ENCODE data around the gene ERICH4.
"Not testable (repeated sequence)": the region's sequence is repeated elsewhere in the genome, so short reads cannot be mapped to it uniquely, and the experiment has no call there.

The ERICH4 gene

DNA sequence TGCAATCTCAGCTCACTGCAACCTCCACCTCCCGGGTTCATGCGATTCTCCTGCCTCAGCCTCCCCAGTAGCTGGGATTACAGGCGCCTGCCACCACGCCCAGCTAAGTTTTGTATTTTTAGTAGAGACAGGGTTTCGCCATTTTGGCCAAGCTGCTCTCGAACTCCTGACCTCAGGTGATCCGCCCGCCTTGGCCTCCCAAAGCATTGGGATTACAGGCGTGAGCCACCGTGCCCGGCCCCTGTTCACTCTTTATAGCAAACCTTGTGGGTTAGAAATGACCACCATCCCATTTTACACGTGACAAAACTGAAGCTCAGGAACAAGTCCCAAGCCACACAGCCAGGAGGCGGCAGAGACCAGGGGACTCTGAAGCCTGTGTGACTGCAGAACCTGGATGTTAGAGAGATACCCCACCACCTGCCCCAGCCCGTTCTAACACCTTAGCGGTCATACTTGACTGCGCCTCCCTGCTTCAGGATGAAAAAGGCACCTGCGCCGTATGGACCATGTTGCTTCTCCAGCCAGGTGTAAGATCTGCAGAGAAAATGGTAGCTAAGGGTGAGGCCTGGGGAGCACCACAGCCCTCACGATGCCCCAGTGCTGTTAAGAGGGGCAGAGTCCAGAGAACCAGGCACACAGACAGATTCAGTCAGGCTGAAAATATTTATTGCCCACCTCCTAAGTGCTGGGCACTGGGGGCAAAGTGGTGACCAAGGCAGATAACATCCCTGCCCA lies 6.9 kb upstream of the ERICH4 start:
- no peak for DNase-seq

DNA sequence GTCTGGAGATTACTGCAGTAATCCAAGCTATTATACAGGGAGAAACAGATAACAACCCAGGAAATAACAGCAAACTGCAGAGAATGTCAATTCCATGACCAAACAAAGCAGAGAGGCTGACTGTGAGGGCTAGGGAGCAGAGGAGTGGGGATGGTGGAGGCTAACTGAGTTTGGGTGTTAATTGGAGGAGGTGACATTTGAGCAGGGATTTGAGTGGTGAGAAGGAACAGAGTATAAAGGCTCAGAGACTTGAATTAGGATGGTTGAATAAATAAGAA lies 6.3 kb upstream of the ERICH4 start:
- no peak for DNase-seq

DNA sequence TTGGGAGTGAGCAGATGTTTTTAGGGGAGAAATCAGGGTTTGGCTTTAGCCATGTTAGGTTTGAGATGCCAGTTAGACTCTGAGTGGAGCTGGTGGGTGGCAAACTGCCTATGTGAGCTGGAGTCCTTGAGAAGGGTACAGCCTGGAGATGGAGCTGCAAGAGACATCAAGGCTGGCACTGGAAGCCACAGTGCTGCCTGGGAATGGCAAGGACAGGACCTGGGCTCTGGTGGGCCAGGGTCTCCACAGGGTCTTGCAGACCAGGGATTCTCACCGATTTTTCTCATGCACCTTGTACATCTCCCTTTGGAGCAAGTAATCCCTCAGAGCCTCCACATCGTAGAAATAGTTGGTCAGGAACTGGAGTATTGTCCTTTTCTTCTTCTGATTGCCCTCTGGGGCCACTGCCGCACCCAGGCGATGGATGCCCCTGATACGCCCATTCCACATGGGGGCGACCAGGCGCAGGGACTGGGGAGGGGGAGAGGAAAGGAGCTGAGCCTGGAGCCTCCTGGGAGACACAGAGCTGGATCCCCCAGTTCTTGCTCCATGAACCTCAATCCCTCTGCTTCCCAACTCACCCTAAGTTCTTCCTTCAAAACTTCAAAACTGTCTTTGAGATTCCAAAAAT lies 4.9 kb upstream of the ERICH4 start:
- no peak for DNase-seq

DNA sequence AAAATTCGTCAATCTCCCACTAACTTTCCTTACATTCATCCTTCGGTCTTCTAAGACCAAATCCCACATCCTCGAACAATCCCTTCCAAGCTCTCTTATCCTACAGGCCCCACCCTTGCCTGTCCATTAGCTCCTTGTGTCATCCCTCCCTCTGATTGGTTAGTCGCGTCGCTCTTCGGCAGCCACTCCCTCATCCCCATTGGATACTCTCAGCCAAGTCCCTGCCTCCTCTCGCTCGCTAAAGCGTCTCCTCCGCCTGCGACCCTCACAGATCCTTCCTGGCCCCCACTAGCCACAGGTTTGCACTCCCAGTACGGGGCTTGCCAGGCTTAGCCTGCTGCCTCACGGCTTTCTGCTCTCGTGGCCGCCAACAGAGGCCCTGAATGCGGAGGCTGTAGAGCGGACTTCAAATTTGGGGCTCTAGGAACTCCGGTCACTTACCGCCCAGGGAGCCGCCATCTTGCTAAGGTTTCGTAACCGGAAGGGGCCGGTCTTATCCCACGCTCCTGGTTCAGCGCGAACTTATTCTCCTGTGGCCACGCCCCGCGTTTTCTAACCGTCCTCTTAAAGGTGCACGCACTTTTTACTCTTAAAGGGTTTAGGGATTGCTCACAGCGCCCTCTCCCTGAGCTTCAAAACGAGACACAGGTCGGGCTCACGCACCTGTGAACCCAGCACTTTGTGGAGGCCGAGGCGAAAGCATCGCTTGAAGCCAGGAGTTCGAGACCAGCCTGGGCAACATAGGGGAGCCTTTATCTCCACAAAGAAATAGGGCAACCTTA lies 3.3 kb upstream of the ERICH4 start, which contains the start of gene DMAC2:
Gene DMAC2, minus strand, starts transcription at position 472 of the 782 bp plus-strand sequence. Its CDS starts 13 bp downstream, at position 459.
- peak; percentile 98 for DNase-seq

DNA sequence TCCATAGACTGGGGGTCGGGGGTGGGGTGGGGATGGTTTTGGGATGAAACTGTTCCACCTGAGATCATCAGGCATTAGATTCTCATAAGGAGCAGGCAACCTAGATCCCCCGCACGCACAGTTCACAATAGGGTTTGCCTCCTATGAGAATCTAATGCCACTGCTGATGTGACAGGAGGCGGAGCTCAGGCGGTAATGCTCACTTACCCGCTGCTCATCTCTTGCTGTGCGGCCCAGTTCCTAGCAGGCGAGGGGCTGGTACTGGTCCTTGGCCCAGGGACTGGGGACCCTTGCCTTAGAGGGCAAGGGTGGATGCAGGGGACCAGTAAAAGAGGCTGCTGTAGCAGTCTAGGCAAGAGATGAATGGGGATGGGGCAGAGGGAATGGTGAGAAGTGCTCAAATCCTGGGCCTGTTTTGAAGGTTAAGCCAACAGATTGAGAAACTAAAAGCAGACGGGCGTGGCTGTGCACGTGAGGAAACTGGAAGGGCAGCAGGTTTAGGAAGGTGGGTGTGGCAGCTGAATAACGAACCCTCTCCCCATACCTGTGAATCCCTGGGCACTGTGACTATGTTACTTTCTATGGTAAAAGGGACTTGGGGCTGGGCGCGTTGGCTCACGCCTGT lies 1.5 kb upstream of the ERICH4 start:
- DNase-seq = no peak

DNA sequence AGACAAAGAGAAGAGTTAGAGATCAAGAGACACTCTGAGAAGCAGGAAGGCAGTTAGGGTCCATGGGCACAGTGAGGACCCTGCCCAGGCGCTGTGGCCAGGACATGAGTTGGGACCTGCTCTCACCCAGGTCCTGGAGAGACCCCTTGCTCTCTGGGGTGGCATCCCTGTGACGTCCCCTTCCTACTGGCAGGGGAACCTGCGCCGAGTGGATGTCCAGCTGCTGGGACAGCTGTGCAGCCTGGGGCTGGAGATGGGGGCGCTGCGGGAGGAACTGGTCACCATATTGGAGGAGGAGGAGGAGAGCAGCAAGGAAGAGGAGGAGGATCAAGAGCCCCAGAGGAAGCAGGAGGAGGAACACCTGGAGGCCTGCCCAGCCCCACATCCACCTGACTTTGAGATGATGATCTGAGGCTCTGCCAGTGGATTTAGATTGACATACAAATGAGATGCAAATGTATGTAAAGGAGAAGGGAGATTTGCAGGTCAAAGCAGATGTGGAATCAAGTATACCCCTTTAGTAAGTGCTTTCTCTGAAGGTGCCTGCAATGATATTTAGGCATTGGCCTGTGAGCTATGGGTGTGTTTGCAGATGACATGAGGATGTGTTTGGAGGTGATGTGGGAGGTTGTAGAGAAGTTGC lies 978 bp downstream of the ERICH4 start:
- no peak for DNase-seq

DNA sequence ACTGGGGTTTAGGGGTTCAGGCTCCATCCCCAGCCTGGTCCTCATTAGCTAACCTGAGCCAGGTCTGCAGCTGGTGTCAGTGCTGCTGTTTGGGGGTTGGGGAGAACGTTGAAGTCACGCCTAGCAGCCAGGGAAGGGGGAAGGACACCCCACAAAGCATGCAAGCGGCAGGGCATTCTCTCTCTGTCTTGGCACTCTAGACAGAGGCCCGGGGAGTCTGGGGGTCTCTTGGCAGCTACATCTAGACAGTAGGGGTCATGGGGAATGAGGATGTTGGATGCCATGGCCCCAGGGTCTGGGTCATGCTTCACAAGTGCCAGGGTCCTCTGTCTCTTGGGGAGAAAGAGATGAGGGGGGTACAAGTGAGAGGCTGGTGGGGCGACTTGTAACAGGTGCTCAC lies 2.6 kb downstream of the ERICH4 start:
- DNase-seq = no peak

DNA sequence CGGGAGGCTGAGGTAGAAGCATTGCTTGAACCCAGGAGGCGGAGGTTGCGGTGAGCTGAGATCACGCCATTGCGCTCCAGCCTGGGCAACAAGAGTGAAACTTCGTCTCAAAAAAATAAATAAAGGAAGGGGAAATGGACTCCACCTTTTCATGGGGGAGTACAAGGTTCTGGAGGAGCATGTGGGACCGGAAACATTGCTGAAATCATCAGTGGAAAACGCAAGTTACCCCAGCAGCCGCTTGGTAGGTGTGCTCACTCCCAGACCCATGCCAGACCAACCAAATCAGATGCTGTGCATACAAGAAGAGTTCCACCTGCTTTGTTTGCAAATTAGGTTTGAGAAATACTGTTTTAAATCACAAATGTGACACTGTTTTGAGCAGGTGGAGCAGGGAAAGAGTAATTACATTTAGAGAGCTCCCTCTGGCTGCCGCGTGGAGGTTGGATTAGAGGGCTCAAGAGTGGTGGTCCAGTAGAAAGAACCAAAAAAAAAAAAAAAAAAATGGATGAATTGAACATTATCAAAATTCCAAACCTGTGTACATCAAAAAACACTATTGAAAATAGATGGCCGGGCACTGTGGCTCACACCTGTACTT lies 4.9 kb downstream of the ERICH4 start:
- no peak for DNase-seq

DNA sequence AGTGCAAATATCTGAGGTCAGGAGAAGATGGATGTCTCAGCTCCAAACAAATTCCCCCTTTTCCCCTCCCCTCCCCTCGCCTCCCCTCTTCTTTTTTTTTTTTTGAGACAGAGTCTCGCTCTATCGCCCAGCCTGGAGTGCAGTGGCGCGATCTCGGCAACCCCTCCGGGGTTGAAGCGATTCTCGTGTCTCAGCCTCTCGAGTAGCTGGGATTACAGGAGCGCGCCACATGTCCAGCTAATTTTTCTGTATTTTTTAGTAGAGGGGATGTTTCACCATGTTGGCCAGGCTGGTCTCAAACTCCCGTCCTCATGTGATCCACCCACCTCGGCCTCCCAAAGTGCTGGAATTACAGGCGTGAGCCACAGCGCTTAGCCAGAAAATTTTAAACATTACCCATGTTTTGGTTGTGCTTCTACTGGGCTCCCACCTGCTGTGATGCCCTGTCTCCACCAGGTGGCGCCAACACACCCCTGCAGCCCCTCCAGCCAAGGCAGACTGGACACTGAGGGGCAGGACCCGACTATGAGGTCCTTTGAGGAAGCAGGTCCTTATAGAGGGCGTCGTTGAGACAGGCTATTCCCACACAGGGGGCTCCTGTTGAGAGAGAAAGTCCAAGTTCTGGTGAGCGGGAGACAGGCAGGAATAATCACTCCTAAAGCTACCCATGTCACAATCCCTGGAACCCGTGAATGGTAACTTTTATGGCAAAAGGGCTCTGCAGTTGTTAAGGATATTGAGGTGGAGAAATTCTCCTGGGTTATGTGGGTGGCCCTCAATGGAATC lies 6.3 kb downstream of the ERICH4 start:
- DNase-seq = peak; percentile 64

DNA sequence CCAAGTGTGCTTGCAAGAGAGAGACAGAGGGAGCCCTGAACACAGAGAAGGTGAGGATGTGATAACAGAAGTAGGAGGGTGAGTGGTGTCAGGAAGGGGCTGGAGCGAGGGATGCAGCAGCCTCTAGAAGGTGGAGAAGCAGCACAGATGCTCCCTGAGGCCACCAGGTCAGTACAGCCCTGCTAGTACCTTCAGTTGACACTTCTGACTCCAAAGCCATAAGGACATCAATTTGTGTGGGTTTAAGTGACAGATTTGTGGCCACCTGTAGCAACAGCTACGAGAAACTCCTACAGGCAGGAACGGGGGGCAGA lies 6.9 kb downstream of the ERICH4 start:
- DNase-seq = no peak

DNA sequence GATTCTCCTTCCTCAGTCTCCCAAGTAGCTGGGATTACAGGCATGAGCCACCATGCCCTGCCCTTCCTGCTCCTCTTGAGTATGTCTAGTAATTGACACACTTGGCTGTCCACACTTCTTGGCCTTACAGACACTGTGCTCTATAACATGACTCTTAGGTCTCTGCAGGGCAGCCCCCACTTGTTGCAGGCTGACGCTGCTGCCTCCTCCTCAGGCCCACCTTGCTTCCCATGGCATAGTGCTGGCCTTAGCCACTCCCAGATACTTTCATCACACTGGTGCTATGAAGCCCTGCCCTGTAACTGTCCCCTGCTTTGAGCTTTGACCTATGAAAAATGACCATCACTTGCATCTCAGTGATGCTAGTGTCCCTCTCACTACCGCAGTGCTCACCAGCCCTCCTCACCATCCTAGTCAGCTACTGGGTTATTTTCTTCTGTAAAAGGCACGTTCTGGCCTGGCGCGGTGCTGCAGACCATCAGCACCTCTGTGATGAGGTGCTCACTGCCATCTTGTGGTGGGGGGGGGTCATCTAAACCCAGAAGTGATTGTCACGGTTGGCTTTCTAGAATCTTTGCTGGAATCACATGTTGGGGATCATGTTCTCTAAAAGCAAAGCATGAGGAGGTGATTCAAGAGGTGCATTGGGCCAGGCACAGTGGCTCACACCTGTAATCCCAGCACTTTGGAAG lies 9.8 kb downstream of the ERICH4 start:
- no peak for DNase-seq

DNA sequence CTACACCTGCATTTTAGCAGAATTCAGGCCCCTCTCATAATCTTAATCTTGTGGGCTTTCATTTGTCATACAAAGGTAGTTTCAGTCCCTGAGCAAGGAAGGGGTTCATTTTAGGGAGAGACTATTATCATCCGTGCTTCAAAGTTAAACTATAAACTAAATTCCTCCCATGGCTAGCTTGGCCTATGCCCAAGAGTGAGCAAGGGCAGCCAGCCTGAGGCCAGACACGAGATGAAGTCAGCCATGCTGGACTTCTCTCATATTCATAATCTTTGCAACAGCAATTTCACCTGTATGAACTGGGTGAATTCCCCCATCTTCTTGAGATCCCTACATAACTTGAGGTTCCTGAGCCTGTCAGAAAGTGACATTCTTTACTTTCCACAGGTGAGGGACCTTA lies 13.0 kb downstream of the ERICH4 start:
- no peak for DNase-seq

DNA sequence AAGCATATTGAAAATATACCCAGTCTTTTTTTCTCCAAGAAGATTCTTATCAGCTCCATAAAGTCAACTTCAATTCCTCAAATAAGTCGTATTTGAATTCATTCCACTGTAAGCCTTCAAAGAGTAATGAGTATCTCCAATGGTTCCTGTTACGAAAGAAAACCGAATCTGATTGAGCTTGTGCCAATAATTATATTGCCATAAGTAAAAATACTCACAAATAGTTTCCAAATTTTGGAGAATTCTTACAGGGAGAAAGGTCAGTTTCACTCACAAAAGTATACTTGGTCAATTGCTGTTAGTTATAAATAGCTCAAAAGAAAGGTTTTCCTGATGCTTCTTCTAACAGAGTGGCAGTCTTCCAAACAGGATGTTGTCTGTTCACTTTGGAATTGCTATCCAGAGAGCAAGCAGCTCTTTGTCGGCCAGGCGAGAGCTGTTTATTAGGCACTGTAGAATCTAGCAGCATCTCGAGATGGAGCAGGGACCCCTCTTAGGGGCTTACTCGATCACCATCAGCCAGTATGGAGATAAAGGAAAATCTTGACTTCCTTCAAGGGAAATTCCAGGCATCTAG lies 13.5 kb downstream of the ERICH4 start:
- no peak for DNase-seq

DNA sequence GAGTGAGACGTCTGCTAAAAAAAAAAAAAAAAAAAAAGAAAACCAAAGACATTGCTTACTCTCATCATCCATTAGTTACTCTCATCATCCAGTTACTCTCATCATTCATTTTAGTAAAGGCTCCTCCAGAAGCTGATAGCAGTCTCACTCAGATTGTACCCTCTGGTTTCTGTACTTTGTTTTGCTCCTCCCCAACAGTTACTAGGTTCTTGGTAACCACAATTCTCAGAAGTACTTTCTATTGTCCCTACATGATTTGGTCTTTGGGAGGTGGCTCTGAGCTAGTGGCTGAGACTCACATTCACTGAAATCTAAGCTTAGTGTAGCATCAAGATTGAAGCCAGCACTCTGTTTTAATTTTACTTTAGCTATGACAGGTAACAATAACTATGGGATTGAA lies 14.3 kb downstream of the ERICH4 start:
- DNase-seq = no peak

DNA sequence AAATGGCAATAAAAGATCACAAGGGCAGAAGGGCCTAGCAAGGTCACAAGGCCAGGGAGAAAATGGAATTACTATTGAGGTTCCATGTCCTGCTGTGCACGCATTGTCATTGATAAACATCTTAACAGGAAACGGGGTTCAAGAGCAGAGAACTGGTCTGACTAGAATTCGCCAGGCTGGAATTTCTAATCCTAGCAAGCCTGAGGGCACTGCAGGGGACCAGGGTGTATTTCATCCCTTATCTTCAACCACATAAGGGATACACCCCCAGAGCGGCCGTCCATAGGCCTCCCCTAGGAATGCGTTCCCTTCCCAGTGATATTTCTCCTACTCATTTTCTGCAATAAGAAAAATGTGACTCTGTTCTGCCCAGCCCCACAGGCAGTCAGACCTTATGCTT lies 19.5 kb downstream of the ERICH4 start:
- no peak for DNase-seq

DNA sequence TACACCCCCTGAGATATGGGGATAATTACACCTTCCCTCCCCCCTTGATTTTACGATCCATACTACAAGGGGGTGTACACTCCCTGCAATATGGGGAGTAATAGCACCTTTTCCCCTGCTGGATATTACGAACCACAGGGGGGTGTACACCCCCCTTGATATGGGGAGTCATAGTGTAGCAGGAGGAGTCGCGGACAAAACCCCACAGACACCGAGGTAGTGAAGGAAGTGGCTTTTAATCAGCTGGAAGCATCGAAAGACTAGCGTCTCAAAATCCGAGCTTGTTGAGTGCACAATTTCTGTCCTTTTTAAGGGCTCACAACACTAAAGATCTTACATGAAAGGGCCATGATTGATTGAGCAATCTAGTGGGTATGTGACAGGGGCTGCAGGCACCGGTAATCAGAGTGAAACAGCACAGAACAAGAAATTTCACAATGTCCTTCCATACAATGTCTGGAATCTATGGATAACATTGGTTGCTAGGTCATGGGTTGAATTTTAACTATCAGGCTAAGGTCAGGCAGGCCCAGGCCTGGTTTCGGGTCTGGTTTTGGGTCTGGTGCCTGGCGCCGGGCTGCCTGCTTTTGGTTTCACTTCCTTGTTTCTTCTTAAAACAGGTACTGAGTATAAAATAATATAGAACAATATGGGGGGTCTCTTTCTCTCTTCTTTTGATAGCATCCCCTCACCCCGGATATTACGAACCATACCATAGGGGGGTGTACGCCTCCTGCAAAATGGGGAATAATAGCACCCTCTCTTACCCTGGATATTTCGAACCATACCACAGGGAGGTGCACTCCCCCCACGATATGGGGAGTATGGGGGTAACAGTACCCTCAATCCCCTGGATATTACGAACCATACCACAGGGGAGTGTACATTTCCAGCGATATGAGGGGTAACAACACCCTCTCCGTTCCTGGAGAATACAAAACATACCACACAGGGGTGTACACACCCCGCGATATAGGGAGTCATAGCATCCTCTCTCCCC lies 20.6 kb downstream of the ERICH4 start:
- not testable (repeated sequence) for DNase-seq

DNA sequence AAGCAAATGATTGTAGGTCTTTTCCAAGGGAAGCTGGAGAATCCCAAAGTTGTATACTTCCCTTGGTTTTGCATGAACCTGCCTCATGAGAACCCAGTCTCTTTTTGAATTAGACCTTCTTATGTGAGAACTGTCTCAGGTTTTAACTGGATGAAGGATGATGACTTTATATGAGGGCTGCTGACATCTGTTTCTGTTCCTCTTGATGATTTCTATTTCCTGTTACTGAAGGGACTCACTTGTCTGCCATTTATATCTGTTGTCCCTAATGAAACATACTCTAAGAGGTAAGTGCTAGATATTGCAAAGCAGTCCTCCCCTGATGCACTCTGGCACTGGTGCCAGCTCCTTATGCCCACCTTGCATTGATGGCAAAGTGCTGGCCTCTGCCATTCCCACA lies 33.6 kb downstream of the ERICH4 start:
- DNase-seq = no peak

DNA sequence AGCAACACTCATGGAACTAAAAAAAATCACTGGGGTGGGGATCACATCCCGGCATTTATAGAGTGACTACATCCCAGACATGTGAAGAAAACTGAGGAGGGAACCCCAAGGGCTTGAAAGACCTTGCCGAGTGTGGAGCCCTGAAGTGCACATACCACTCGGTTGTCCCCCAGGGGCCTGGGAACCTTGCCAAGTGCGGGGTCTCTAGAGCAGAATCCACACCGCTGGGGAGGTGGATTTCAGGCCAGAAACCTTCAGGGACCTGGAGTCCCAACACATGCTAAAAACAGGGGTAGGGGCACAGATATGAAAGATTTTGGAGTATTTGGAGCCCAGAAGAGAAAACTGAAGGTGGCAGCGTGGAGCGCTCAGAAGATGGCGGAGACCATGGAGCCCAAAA lies 35.2 kb downstream of the ERICH4 start:
- no peak for DNase-seq

DNA sequence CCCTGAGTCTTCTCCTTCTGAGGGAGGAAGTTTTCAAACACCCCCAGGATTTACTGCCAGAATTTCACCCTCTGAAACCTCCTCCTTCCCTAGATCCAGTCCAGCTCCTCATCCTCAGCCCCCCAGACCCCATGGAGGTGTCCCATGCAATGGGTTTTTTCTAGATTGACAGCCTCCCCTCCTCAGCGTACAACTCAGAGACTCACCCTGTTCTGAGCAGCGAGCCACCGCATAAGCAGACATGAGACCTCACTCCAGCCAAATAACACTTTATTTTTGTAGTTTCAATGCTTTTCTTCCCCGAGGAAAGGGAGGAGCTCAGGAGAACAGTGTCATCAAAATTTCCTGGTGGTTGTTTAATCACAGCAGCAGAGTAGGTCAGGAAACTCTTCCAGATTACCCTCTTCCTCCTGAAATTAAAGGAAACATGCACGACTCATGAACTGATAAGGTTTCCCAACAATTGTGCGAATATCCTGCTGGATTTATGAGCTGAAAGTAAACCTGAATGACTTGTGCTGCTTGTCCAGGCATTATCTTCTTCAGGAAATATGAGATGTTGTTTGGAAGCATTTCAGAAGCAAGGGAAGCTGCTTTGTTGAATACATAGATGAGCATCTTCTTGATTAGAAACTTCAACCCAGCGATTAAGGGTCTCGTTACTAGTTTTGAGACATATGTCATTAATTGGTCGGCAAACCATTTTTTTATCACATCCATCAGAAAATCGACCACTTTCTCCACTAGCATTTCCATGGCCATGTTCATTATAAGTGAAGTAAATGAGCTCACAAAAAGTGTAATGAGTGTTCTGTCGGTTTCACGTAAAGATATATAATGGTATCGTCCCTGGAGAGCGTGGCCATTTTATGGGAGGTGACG lies 36.2 kb downstream of the ERICH4 start:
- no peak for DNase-seq
